Activated CD8-positive, alpha-beta memory T cell treated with anti-CD3 and anti-CD28 coated beads, Interleukin-2, amount 50 U/mL, for 24 hours (primary cell): ENCODE results near the gene ACO1.
A peak's percentile ranks its signal among the peaks of the same experiment; 100 is the strongest.
"Not testable (repeated sequence)": the region's sequence is repeated elsewhere in the genome, so short reads cannot be mapped to it uniquely, and the experiment has no call there.

Source experiments
- DNase-seq: peaks from one replicate; pipeline ENCODE4 v3.0.0-alpha.2; 2020; ENCODE audit errors: extremely low read depth

The ACO1 gene

GRCh38 chr9:32384364-32385151 lies at the start of gene ACO1:
ACO1 (plus strand) TSS chr9:32384643; CDS start chr9:32405507, 20,864 bp downstream.
- peak; percentile 53 for DNase-seq

DNA sequence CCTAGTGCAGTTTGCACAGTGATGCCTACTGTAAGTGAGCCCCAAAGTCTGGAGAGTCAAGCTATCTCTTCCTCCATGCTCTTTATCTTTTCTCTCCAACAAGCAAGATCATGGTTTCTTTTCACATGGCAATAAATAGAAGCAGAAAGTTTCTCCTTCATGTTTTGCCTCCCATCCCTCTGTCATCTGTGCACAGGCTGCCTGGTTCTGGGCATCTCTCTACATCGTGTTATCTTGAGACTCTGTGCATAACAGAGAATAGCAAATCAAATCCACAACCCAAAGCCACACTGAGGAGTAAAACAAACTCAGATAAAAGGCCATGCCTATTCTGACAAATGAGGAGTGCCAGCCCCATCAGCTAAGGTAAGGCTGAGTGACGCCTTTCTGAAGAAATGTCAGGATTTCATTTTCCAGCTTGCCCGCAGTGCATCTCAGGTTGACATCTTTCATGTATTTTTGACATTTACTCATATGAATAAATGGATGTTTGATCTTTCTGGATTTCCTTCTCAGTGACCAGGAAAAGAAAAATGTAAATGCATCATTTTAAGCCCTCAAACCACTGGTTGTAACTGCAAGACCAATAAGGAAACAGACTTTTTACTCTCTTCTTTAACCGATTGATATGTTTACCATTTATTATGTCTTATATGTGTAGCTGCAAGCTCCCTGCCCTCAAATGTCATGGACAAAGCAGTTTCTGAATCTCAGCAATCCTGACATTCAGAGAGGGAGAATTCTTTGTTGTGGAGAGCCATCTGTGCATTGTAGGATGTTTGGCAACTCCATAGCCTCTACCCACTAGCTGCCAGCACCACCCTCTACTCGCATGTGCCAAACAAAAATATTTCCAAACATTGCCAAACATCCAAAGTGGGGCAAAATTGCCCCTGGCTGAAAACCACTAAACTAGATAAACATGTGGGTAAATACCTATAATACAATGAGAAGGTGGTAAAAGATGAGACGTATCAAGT lies 49.2 kb upstream of the ACO1 start:
- DNase-seq = no peak

GRCh38 chr9:32339424-32339823 lies 45.0 kb upstream of the ACO1 start:
- DNase-seq = no peak

DNA sequence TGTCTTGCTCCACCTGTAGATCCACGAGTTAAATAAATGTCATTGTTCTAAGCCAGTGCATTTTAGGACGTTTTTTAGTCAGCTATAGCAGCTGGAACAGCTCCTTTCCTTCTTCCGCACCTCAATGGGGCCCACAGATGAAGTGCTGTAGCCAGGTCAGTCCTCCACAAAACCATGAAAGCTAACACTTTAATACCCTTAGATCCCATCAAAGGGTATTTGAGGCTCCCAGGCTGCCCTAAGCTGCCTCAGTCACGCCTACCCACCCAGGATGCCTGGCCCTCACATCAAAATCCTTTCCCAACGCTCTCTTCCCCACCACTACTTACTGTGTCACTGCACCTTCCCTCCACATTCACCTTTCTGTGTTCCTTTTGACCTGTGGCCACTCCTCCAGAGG lies 44.1 kb upstream of the ACO1 start:
- no peak for DNase-seq

GRCh38 chr9:32344551-32345182 lies 39.8 kb upstream of the ACO1 start:
- DNase-seq = no peak

DNA sequence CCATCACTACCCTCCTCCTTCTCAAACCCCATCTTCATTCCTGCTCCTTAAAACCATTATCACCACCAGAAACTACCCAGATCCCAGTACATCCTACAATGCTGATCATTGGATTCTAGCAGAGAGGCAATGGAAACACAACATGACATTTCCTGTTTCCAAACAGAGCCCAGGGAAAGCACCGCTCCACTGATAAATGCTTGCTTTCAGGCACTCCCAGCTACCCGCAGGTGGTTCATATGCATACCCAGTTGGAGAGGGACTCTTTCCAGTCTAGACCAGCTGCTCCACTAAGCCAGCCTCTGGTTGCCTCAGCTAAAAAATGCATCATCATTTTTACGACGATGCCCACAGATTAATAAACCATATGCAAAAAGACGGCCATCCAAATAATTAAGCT lies 39.2 kb upstream of the ACO1 start:
- DNase-seq = no peak

GRCh38 chr9:32347571-32347970 lies 36.9 kb upstream of the ACO1 start:
- no peak for DNase-seq

GRCh38 chr9:32348106-32348695 lies 36.2 kb upstream of the ACO1 start:
- no peak for DNase-seq

GRCh38 chr9:32349013-32349412 lies 35.4 kb upstream of the ACO1 start:
- DNase-seq = no peak

- DNase-seq = no peak
Observed at GRCh38 chr9:32350682-32351081, 33.8 kb upstream of the ACO1 start.

- no peak for DNase-seq
Observed at GRCh38 chr9:32351845-32352244, 32.6 kb upstream of the ACO1 start.

GRCh38 chr9:32353476-32353875 lies 31.0 kb upstream of the ACO1 start:
- not testable (repeated sequence) for DNase-seq

- no peak for DNase-seq
Observed at GRCh38 chr9:32359452-32359851, 25.0 kb upstream of the ACO1 start.

- no peak for DNase-seq
Observed at GRCh38 chr9:32360983-32361673, 23.3 kb upstream of the ACO1 start.

GRCh38 chr9:32371279-32371678 lies 13.2 kb upstream of the ACO1 start:
- DNase-seq = no peak

GRCh38 chr9:32371679-32372078 lies 12.8 kb upstream of the ACO1 start:
- DNase-seq = no peak

DNA sequence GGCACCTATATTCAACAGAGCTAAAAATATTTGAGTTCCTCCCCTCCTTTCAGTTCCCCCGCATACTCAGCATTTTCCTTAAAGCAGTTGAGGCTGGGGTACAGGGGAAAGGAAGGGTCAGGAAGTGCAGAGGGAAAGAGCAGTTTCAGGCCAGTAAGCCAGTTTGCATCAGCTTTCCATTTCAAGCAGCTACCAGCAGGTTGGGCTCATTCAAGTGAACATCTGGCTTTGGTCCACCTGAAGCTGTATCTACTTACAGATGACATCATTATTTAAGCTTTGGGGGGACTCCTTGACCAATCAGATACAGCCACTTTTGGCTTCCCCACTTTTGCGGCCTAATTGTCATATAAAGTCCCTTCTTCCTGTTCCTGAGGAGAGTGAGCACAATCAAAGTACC lies 8.2 kb upstream of the ACO1 start:
- DNase-seq = no peak

DNA sequence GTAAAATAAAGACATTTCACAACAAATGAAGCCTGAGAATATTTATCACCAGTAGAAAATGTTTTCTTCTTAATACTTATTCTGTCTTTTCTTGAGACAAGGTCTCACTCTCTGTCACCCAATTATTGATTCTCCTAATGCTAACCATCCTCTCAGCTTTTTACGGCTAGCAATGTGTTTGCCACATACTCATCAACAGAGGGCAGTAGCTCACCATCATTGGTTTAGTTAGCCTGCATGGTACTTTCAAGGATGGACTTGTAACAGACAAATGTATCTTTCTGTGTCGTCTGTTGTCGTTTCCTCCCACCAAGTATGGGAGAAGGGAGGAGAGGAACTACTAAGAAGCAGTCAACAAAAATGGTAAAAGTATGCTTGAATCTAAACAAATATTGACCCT lies 5.9 kb upstream of the ACO1 start:
- DNase-seq = no peak

- DNase-seq = no peak
Observed at GRCh38 chr9:32378993-32379729, 5.3 kb upstream of the ACO1 start.

- DNase-seq = no peak
Observed at GRCh38 chr9:32380944-32381343, 3.5 kb upstream of the ACO1 start.
